HepG2 (cell line): ENCODE data around the gene TREH. TPM values are rescaled to one million over a fixed set of nuclear protein-coding genes. Genes with fewer than 3 reads are reported as not detected.

ENCODE experiments used
- ELF3 ChIP-seq: IDR thresholded peaks from 2 replicates; pipeline ENCODE4 v1.6.1; 2016; ENCODE audit warnings: missing genetic modification reagents, missing compliant biosample characterization
- HCFC1 ChIP-seq: fragments of 150-350 bp; IDR thresholded peaks from 2 replicates; pipeline ENCODE4 v1.6.1; 2014; ENCODE audit warnings: low read depth, low read length
- HNRNPUL1 ChIP-seq: fragments of 200-400 bp; formaldehyde crosslinking; IDR thresholded peaks from 2 replicates; pipeline ENCODE4 v1.6.1; 2017; ENCODE audit warnings: low read depth, mild to moderate bottlenecking, low read length, moderate library complexity
- PRMT3 ChIP-seq: sonication (generic); formaldehyde crosslinking; IDR thresholded peaks from 2 replicates; pipeline ENCODE4 v1.8.1; 2022; ENCODE audit warnings: low read depth, mild to moderate bottlenecking, moderate library complexity, missing genetic modification reagents, borderline replicate concordance
- TARDBP ChIP-seq: sonication (generic); formaldehyde crosslinking; IDR thresholded peaks from 2 replicates; pipeline ENCODE4 v1.8.0; 2022; ENCODE audit warnings: mild to moderate bottlenecking, missing genetic modification reagents
- ZFP37 ChIP-seq: sonication (generic); formaldehyde crosslinking; IDR thresholded peaks from 2 replicates; pipeline ENCODE4 v1.4.0; 2020; ENCODE audit warnings: missing genetic modification reagents, borderline replicate concordance
- ZNF260 ChIP-seq: sonication (generic); formaldehyde crosslinking; IDR thresholded peaks from 2 replicates; pipeline ENCODE4 v1.4.0; 2020; ENCODE audit warnings: missing genetic modification reagents, low read depth, mild to moderate bottlenecking, borderline replicate concordance
- polyA plus RNA-seq, 8 experiments: library from polyadenylated mRNA; depleted of rRNA in 3 of 8; stranded (reverse) in 7 of 8; unstranded in 1 of 8; fragments of >200 nt; fragmentation: Illumina TruSeq in 4 of 8; extraction: Trizol in 4 of 8; gene quantifications; 2 replicates each; pipeline versions ENCODE4 v1.2.1 to v1.2.3, GENCODE V29; 2011 to 2016; ENCODE audit warnings: low read depth in 4 of 8, missing spikeins in 1 of 8, mixed read lengths in 1 of 8; ENCODE audit not compliant: insufficient read depth in 1 of 8
- total RNA-seq, 5 experiments: library from RNA; depleted of rRNA; stranded (reverse); fragments of >200 nt; fragmentation: Illumina TruSeq; extraction: Trizol; gene quantifications; 2 replicates each; pipeline ENCODE4 v1.2.3, GENCODE V29; 2016; ENCODE audit warnings: low read depth in 1 of 5
- TF ChIP-seq, protein P1 (sequence below), 2 experiments: sonication (generic) in 1 of 2; formaldehyde crosslinking in 1 of 2; IDR thresholded peaks; 2 replicates each; pipeline versions ENCODE4 v1.6.1 to v1.9.0; 2014 to 2022; ENCODE audit warnings: antibody characterized with exemption in 1 of 2, borderline replicate concordance in 1 of 2, inconsistent platforms in 1 of 2, low read depth in 1 of 2, missing genetic modification reagents in 1 of 2
- TF ChIP-seq, protein P2 (sequence below): sonication (generic); formaldehyde crosslinking; IDR thresholded peaks from one replicate; pipeline ENCODE4 v1.5.1; 2020; ENCODE audit warnings: mild to moderate bottlenecking, missing genetic modification reagents; ENCODE audit errors: not compliant biosample characterization
- TF ChIP-seq, protein P3 (sequence below): sonication (generic); formaldehyde crosslinking; IDR thresholded peaks from 2 replicates; pipeline ENCODE4 v1.5.1; 2020; ENCODE audit warnings: missing genetic modification reagents, mild to moderate bottlenecking, borderline replicate concordance

The TREH gene
- total and polyA plus RNA-seq, 2 of the 13 experiments (the other 11 are each of a cell fraction or from before 2014, with no cell fraction given): 0.53 to 0.86 TPM

DNA sequence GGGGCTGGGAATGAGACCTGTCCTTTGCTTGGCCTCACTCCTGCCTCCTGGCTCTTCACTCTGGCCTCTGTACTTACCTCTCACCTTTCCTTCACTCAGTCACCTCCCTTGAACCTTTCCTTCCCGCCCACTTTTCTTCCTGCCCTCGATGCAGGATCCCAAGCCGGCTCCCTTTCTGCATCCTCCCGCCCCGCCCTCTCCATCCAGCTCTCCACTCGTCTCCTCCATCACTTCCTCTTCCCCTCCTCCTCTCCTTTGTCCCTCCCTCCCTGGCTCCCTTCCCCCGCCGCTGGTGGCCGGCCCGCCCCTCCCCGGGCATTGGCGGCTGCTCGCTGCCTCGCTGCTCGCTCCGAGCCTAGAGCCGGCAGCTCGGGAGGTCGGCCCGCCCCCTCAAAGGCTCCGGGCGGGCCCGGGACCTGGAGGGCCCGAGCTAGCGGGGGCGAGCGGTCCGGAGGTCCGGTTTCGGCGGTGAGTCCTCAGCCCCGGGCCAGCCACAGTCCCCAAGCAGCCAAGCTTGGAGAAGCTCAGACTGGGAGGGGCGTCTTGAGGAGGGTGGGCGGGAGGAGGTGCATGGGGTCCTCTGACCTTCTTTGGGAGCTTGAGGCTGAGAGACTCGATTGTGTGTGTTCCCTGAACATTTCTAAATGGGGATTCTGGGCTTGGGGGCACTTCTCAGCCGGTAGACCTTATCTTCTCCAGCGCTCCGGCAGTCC lies 58.2 kb downstream of the TREH start (continued):
- TF ChIP-seq, protein P1, sequence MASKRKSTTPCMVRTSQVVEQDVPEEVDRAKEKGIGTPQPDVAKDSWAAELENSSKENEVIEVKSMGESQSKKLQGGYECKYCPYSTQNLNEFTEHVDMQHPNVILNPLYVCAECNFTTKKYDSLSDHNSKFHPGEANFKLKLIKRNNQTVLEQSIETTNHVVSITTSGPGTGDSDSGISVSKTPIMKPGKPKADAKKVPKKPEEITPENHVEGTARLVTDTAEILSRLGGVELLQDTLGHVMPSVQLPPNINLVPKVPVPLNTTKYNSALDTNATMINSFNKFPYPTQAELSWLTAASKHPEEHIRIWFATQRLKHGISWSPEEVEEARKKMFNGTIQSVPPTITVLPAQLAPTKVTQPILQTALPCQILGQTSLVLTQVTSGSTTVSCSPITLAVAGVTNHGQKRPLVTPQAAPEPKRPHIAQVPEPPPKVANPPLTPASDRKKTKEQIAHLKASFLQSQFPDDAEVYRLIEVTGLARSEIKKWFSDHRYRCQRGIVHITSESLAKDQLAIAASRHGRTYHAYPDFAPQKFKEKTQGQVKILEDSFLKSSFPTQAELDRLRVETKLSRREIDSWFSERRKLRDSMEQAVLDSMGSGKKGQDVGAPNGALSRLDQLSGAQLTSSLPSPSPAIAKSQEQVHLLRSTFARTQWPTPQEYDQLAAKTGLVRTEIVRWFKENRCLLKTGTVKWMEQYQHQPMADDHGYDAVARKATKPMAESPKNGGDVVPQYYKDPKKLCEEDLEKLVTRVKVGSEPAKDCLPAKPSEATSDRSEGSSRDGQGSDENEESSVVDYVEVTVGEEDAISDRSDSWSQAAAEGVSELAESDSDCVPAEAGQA (IDR thresholded peaks at IDR 0.05; ENCODE audit: low read depth): no peak
- TF ChIP-seq, protein P1 (CRISPR knock-in tag; IDR thresholded peaks at IDR 0.05; ENCODE audit: borderline replicate concordance): no peak
- no peak for TF ChIP-seq PRMT3
- TF ChIP-seq HCFC1: no peak
- TF ChIP-seq ELF3 (CRISPR knock-in tag): no peak
- TF ChIP-seq, protein P2, sequence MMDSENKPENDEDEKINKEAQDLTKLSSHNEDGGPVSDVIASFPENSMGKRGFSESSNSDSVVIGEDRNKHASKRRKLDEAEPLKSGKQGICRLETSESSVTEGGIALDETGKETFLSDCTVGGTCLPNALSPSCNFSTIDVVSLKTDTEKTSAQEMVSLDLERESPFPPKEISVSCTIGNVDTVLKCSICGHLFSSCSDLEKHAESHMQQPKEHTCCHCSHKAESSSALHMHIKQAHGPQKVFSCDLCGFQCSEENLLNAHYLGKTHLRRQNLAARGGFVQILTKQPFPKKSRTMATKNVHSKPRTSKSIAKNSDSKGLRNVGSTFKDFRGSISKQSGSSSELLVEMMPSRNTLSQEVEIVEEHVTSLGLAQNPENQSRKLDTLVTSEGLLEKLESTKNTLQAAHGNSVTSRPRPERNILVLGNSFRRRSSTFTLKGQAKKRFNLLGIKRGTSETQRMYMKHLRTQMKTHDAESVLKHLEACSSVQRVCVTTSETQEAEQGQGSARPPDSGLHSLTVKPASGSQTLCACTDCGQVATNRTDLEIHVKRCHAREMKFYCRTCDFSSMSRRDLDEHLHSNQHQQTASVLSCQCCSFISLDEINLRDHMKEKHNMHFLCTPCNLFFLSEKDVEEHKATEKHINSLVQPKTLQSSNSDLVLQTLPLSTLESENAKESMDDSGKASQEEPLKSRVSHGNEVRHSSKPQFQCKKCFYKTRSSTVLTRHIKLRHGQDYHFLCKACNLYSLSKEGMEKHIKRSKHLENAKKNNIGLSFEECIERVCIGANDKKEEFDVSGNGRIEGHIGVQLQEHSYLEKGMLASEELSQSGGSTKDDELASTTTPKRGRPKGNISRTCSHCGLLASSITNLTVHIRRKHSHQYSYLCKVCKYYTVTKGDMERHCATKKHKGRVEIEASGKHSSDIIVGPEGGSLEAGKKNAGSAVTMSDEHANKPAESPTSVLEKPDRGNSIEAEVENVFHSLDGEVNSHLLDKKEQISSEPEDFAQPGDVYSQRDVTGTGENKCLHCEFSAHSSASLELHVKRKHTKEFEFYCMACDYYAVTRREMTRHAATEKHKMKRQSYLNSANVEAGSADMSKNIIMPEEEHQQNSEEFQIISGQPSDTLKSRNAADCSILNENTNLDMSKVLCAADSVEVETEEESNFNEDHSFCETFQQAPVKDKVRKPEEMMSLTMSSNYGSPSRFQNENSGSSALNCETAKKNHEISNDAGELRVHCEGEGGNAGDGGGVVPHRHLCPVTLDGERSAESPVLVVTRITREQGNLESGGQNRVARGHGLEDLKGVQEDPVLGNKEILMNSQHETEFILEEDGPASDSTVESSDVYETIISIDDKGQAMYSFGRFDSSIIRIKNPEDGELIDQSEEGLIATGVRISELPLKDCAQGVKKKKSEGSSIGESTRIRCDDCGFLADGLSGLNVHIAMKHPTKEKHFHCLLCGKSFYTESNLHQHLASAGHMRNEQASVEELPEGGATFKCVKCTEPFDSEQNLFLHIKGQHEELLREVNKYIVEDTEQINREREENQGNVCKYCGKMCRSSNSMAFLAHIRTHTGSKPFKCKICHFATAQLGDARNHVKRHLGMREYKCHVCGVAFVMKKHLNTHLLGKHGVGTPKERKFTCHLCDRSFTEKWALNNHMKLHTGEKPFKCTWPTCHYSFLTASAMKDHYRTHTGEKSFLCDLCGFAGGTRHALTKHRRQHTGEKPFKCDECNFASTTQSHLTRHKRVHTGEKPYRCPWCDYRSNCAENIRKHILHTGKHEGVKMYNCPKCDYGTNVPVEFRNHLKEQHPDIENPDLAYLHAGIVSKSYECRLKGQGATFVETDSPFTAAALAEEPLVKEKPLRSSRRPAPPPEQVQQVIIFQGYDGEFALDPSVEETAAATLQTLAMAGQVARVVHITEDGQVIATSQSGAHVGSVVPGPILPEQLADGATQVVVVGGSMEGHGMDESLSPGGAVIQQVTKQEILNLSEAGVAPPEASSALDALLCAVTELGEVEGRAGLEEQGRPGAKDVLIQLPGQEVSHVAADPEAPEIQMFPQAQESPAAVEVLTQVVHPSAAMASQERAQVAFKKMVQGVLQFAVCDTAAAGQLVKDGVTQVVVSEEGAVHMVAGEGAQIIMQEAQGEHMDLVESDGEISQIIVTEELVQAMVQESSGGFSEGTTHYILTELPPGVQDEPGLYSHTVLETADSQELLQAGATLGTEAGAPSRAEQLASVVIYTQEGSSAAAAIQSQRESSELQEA (CRISPR knock-in tag): no peak
- TF ChIP-seq ZFP37 (CRISPR knock-in tag): no peak
- no peak for TF ChIP-seq TARDBP
- TF ChIP-seq HNRNPUL1: no peak
- TF ChIP-seq, protein P3, sequence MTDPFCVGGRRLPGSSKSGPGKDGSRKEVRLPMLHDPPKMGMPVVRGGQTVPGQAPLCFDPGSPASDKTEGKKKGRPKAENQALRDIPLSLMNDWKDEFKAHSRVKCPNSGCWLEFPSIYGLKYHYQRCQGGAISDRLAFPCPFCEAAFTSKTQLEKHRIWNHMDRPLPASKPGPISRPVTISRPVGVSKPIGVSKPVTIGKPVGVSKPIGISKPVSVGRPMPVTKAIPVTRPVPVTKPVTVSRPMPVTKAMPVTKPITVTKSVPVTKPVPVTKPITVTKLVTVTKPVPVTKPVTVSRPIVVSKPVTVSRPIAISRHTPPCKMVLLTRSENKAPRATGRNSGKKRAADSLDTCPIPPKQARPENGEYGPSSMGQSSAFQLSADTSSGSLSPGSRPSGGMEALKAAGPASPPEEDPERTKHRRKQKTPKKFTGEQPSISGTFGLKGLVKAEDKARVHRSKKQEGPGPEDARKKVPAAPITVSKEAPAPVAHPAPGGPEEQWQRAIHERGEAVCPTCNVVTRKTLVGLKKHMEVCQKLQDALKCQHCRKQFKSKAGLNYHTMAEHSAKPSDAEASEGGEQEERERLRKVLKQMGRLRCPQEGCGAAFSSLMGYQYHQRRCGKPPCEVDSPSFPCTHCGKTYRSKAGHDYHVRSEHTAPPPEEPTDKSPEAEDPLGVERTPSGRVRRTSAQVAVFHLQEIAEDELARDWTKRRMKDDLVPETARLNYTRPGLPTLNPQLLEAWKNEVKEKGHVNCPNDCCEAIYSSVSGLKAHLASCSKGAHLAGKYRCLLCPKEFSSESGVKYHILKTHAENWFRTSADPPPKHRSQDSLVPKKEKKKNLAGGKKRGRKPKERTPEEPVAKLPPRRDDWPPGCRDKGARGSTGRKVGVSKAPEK (CRISPR knock-in tag): no peak
- TF ChIP-seq ZNF260: no peak
